Stimulated activated CD4-positive, alpha-beta T cell treated with anti-CD3 and anti-CD28 coated beads, Interleukin-4, amount 100 ng/mL, for 1 hour (primary cell): ENCODE results near the gene IRF5.
"Not testable (repeated sequence)": the region's sequence is repeated elsewhere in the genome, so short reads cannot be mapped to it uniquely, and the experiment has no call there.

Source experiments
- DNase-seq: peaks from one replicate; pipeline ENCODE4 v3.0.0-alpha.2; 2020

IRF5 gene

GRCh38 chr7:128940494-128941322 lies 3.0 kb downstream of the IRF5 start:
- DNase-seq: no peak

DNA sequence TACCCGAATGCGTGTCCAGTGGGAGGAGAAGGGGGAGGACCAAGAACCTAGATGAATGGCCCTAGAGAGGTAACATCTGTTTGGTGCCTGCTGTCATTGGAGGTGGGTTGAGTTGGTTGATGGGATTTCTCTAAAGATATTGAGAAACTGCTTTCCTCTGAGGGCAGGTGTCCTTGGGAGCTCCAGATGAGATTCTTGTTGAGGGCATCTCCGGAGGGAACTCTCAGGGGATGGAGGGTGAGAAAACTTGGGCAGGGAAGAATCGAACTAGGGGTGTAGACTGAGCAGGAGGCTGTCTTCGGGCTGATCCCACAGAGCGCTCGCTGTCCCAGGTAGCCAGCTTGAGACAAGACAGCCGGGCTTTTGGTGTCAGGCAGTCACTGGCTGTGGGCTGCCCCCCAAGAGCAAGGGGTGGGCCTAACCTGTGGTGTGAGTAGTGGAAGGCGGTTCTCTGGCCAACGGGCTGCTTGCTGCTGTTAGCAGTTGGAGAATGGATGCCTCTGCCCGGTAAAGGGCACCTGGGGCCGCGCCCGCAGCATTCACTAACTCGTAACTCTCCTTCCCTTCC lies 3.7 kb downstream of the IRF5 start:
- no peak for DNase-seq

GRCh38 chr7:128941946-128942526 lies 4.3 kb downstream of the IRF5 start:
- no peak for DNase-seq

- not testable (repeated sequence) for DNase-seq
Observed at GRCh38 chr7:128943251-128943650, 5.5 kb downstream of the IRF5 start.

- DNase-seq: no peak
Observed at GRCh38 chr7:128944487-128945236, 6.9 kb downstream of the IRF5 start.

DNA sequence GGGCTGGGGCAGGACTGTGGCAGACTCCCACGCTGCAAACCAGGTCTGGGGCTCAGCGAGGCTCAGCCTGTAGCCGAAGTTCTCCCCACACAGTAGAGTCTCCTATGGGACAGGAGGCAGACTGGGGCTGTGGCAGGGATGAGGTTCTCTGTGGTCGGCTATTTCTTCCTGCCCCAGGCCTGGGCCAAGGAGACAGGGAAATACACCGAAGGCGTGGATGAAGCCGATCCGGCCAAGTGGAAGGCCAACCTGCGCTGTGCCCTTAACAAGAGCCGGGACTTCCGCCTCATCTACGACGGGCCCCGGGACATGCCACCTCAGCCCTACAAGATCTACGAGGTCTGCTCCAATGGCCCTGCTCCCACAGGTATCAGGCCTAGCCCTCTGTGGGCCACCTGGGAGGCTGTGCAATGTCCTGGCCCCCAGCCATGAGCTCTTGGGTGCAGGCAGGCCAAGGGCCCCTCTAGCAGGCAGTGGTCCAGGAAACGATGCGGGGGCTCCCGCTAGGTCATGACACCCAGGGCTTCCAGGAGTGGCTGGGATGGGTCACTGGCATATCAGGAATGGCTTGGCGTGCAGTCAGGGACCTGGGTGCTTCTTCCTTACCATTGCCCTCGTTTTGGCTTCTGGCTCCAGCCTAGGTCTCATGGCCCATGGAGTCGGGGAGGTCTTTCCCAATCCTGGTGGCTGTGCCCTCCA lies 8.1 kb downstream of the IRF5 start:
- DNase-seq: no peak

GRCh38 chr7:128946936-128947830 lies 9.5 kb downstream of the IRF5 start:
- no peak for DNase-seq

GRCh38 chr7:128947854-128948253 lies 10.1 kb downstream of the IRF5 start:
- DNase-seq: no peak

DNA sequence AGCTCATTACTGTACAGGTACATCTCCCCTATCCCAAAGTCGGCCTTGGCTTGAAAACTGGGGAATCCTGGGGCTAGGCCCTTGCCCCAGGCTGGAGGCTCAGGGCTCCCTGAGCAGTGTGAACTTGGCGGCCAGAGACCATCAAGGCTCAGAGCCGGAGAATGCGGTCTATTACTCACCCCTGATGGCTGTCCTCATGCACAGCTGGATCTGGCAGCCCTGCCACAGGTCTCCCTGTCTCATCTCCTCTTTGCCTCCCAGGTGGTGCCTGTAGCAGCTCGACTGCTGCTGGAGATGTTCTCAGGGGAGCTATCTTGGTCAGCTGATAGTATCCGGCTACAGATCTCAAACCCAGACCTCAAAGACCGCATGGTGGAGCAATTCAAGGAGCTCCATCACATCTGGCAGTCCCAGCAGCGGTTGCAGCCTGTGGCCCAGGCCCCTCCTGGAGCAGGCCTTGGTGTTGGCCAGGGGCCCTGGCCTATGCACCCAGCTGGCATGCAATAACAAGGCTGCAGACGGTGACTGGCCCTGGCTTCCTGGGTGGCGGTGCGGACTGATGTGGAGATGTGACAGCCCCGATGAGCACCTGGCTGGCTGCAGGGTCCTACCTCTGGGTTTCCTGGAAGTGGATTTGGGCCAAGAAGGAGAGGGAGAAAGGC lies 10.7 kb downstream of the IRF5 start:
- DNase-seq: no peak

GRCh38 chr7:128948976-128949760 lies 11.4 kb downstream of the IRF5 start:
- DNase-seq: no peak

GRCh38 chr7:128951296-128951695 lies 13.6 kb downstream of the IRF5 start:
- DNase-seq: no peak

- DNase-seq: no peak
Observed at GRCh38 chr7:128954150-128954549, 16.4 kb downstream of the IRF5 start.

GRCh38 chr7:128954830-128955802 lies 17.4 kb downstream of the IRF5 start:
- DNase-seq: no peak

DNA sequence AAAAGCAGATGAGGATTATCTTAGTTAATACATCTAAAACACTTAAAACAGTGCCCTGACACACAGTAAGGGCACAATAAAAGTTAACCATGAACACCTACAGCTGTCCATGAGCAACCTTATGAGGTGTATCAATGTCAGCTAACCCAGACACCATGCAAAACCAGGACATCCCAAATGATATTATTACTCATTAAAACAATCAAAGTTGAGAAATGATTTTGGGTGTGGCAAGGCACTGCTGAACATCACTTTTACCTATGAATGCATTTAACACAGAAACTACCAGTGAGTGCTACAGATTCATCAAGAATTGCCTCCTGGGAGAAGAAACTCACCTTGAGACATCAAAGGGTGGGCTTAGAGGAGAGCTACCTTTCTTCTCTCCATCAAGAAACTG lies 18.3 kb downstream of the IRF5 start:
- no peak for DNase-seq

GRCh38 chr7:128959296-128959695 lies 21.6 kb downstream of the IRF5 start:
- DNase-seq: no peak

DNA sequence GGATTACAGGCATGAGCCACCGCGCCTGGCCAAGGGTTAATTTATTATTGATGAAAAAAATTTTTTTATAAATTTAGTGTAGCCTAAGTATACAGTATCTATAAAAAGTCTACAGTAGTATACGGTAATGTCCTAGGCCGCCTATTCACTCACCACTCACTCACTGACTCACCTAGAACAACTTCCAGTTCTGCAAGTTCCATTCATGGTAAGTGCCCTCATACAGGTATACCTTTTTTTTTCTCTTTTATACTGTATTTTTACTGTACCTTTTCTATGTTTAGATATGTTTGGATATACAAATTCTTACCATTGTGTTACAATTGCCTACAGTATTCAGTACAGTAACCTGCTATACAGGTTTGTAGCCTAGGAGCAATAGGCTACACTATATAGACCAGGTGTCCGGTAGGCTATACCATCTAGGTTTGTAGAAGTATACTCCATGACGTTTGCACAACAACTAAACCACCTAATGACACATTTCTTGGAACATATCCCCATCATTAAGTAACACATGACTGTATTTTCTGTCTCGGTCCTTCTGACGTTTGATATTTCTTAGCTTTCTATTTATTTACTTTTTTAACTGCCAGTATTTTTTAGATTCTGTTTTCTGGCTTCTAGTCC lies 23.4 kb downstream of the IRF5 start:
- DNase-seq: no peak

- no peak for DNase-seq
Observed at GRCh38 chr7:128962899-128963298, 25.2 kb downstream of the IRF5 start.

- DNase-seq: no peak
Observed at GRCh38 chr7:128963327-128963757, 25.6 kb downstream of the IRF5 start.

DNA sequence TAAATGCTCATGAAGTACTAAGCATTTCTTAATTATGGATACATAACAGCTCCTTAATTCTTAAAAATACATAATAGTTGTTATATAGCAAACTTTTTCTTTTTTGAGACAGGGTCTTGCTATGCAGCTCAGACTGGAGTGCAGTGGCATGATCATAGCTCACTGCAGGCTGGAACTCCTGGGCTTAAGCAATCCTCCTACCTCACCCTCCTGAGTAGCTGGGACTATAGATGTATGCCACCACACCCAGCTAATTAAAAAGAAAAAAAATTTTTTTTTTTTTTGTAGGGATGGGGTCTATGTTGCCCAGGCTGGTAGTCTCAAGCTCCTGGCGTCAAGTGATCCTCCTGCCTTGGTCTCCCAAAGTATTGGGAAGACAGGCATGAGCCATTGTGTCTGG lies 30.9 kb downstream of the IRF5 start:
- no peak for DNase-seq
